Stomach (tissue), 9 donors: ENCODE measurements around the gene KBTBD8. TPM values are rescaled to one million over a fixed set of nuclear protein-coding genes. Genes with fewer than 3 reads are reported as not detected.

Experiments used
- DNase-seq, 2 donors: peaks; one replicate each; pipeline versions ENCODE4 v3.0.0 to v3.0.0-alpha.2; 2013 to 2019
- H3K27ac ChIP-seq, 5 donors: fragments of 200-600 bp in 4 of 5; sonication (generic) in 4 of 5; one replicate each; pipeline ENCODE4 v1.5.1; 2013 to 2019; ENCODE audit warnings: mild to moderate bottlenecking in 1 of 5, moderate library complexity in 1 of 5
- H3K27me3 ChIP-seq, 3 donors: fragments of 200-600 bp; sonication (generic); one replicate each; pipeline ENCODE4 v1.5.1; 2017 to 2019; ENCODE audit warnings: mixed run types in 1 of 3
- H3K36me3 ChIP-seq, 4 donors: fragments of 200-600 bp; sonication (generic); 1 replicate in 3 of 4; 2 replicates in 1 of 4; pipeline ENCODE4 v1.5.1; 2016 to 2019
- H3K4me1 ChIP-seq, 4 donors: fragments of 200-600 bp; sonication (generic); one replicate each; pipeline ENCODE4 v1.5.1; 2016 to 2019
- H3K4me3 ChIP-seq, 4 donors: fragments of 200-600 bp; sonication (generic) in 3 of 4; one replicate each; pipeline ENCODE4 v1.5.1; 2016 to 2019; ENCODE audit warnings: mild to moderate bottlenecking in 1 of 4
- H3K9me3 ChIP-seq, 4 donors: fragments of 200-600 bp; sonication (generic); one replicate each; pipeline ENCODE4 v1.5.1; 2016 to 2019
- EP300 ChIP-seq: sonication (generic); formaldehyde crosslinking; IDR thresholded peaks from one replicate; pipeline ENCODE4 v1.6.1; 2017; ENCODE audit warnings: antibody characterized with exemption
- POLR2A ChIP-seq, 4 donors: fragments of 450-650 bp; IDR thresholded peaks; one replicate each; pipeline ENCODE4 v1.6.1; 2016; ENCODE audit warnings: antibody characterized with exemption in 4 of 4, control low read depth in 2 of 4, mild to moderate bottlenecking in 1 of 4, moderate library complexity in 1 of 4
- POLR2AphosphoS5 ChIP-seq, 3 donors: sonication (generic); formaldehyde crosslinking; IDR thresholded peaks; one replicate each; pipeline ENCODE4 v1.6.1; 2016; ENCODE audit warnings: antibody characterized with exemption in 3 of 3
- WGBS, 5 donors: extraction: QIAGEN DNeasy Blood & Tissue Kit in 3 of 5; methylation state at CpG; one replicate each; pipeline versions ENCODE4 v1.1.5 to v1.1.7; 2013 to 2018; 5-methylcytosine and 5-hydroxymethylcytosine counted together
- intact Hi-C: fragments of 100-400 bp; cut with DNase I; formaldehyde crosslinking; loops from one replicate; pipeline ENCODE4 v1.15.1; 2023; ENCODE audit warnings: low total_unique reads
- polyA plus RNA-seq, 3 donors: library from polyadenylated mRNA; stranded (reverse); fragments of 200-250 nt; gene quantifications; one replicate each; pipeline ENCODE4 v1.2.3, GENCODE V29; 2013
- total RNA-seq, 5 donors: library from RNA; depleted of rRNA; stranded (reverse); fragments of >200 nt; gene quantifications; one replicate each; pipeline versions ENCODE4 v1.1.0 to v1.2.3, GENCODE V29; 2014 to 2016
- TF ChIP-seq, protein P1 (sequence below), 7 experiments: fragments of 450-650 bp in 4 of 7; fragments of 200-600 bp in 3 of 7; sonication (generic) in 3 of 7; IDR thresholded peaks; one replicate each; pipeline ENCODE4 v1.5.1; 2016 to 2019; ENCODE audit warnings: antibody characterized with exemption in 7 of 7, control low read depth in 2 of 7, mild to moderate bottlenecking in 1 of 7
- donor health status: healthy with polysubstance abuse.
- donor health status: Bipolar disorder and iron deficiency.
- donor health status: healthy.

The KBTBD8 gene
- total and polyA plus RNA-seq, 8 donors: 0.45 to 2.2 (median 0.67) TPM; not detected in 2

DNA sequence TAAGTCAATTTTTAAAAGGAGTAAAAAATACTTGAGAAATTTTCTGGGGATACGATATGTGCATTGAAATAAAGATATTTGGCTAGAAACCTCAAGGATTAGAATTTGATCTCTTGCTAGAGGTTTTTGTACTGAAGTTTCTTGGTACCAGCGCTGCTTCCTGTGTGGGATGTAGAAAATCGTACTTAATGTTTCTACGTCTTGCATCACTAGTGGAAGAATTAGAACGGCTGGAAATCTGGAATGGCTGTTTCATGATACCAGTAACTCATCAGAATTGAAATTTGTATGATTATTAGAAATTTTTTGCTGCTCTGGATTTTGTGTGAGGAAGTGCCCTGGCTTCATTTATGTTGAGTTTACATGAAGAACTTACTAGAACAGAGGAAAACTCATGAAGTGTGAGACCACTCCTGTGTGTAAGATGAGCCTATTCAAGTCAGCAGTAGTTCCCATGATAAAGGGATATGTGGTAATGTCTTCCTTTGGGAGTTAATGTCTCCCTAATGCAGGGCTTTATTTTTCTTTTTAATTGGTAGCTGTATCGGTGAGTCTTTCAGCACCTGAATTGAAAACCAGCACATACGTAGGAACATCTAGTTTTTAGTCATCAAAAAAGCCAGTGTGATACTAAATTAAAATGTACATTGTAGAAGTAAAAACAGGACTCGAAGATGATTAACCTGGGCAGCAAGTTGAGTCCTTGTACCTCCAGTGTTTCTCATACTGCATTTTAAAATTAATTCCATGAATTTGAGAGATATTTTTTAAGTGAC lies 3.2 kb downstream of the KBTBD8 start:
- DNase-seq: no peak
- Histone ChIP-seq H3K27me3 (peaks cover 0 to 4% (median 0%) of the 10 kb centered on the region in 3 donors), H3K36me3 (peaks cover 0 to 13% (median 10%) of the 10 kb centered on the region in 4 donors), H3K4me1 (peaks cover 4 to 18% (median 16%) of the 10 kb centered on the region in 4 donors), H3K27ac (no peak overlapping the region), H3K4me3 (no peak overlapping the region), H3K9me3 (no peaks in the 10 kb centered on the region)
- WGBS, 5 donors: 86 to 94% (median 89%) methylated on average over 8 of the region's 8 CpGs
- TF ChIP-seq POLR2AphosphoS5 (IDR thresholded peaks at IDR 0.05) (no peak), POLR2A (IDR thresholded peaks at IDR 0.05) (no peak), EP300 (no peak)
- TF ChIP-seq, protein P1, sequence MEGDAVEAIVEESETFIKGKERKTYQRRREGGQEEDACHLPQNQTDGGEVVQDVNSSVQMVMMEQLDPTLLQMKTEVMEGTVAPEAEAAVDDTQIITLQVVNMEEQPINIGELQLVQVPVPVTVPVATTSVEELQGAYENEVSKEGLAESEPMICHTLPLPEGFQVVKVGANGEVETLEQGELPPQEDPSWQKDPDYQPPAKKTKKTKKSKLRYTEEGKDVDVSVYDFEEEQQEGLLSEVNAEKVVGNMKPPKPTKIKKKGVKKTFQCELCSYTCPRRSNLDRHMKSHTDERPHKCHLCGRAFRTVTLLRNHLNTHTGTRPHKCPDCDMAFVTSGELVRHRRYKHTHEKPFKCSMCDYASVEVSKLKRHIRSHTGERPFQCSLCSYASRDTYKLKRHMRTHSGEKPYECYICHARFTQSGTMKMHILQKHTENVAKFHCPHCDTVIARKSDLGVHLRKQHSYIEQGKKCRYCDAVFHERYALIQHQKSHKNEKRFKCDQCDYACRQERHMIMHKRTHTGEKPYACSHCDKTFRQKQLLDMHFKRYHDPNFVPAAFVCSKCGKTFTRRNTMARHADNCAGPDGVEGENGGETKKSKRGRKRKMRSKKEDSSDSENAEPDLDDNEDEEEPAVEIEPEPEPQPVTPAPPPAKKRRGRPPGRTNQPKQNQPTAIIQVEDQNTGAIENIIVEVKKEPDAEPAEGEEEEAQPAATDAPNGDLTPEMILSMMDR (IDR thresholded peaks at IDR 0.05): no peak
- intact Hi-C loops: no loop called here

DNA sequence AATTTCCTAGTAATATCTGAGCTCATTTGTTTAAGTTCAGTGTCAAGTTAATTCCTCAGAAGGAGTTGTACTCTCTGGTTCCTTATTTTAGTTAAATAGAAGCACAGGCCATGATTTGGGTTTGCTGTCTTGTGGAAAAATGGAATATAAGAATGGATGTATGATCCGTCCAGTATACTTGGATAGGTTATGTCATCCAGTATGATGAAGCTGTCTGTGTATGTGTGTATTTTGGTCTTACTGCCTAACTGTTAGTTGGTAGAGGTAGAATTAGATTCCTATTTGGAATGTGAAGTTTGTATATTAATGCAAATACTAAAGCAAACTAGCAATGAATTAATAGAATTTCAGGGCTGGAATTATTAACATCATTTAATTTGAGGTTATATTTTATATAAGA lies 7.9 kb downstream of the KBTBD8 start:
- 71 to 93% (median 88%) methylated on average over 1 of the region's 1 CpG for WGBS, 5 donors
- TF ChIP-seq POLR2AphosphoS5 (IDR thresholded peaks at IDR 0.05) (no peak), EP300 (no peak), POLR2A (IDR thresholded peaks at IDR 0.05) (no peak)
- TF ChIP-seq, protein P1 (IDR thresholded peaks at IDR 0.05): no peak
- Histone ChIP-seq H3K9me3 (no peaks in the 10 kb centered on the region), H3K4me1 (peaks cover 0 to 6% (median 0%) of the 10 kb centered on the region in 4 donors), H3K27me3 (no peaks in the 10 kb centered on the region), H3K27ac (no peak overlapping the region), H3K4me3 (no peak overlapping the region), H3K36me3 (peaks cover 0 to 16% (median 12%) of the 10 kb centered on the region in 4 donors)
- no peak for DNase-seq
- intact Hi-C loops: no loop called here

DNA sequence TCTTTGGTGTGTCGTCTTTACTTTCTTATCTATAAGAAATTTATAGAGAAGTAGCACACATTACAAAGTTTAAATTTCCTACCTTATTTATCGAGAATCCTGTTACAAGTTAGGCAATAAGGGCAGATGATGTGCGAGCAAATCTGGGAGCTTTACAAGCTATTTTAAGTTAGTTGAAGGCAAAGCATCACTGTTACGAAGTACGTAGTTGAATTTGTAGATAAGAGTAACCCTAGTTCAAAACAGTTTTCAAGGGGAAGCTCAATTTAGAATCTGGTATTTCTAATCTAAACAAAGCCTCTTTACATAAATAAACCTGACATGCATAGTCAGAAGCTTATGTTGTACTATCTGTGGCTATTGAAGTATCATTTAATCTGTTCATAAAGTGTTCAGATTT lies 8.4 kb downstream of the KBTBD8 start:
- TF ChIP-seq EP300 (no peak), POLR2A (IDR thresholded peaks at IDR 0.05) (no peak), POLR2AphosphoS5 (IDR thresholded peaks at IDR 0.05) (no peak)
- TF ChIP-seq, protein P1 (IDR thresholded peaks at IDR 0.05): no peak
- peaks cover 0 to 6% (median 0%) of the 10 kb centered on the region in 4 donors for H3K4me1 ChIP-seq
- WGBS, 5 donors: 72 to 78% (median 75%) methylated on average over 5 of the region's 5 CpGs

DNA sequence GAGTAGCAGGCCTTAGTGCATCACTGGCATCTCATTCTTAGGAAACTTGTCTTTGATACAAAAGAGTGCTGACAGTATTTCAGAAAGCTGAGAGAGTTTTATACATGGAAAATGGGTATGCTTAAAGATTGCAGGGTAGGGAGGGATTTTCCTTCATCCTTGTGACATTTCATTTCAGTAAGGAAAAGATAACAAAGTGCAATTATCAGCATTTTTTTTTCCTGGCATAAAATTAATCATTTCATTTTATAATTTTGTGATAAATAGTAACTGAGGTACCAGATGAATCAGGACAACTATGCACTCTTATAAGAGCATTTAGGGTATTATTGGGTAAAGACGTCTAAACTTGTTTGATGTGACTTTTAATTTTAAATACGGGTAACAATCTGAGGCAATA lies 10.3 kb downstream of the KBTBD8 start:
- intact Hi-C loops: no loop called here
- WGBS, 5 donors: 87 to 97% (median 94%) methylated on average over 2 of the region's 2 CpGs
- Histone ChIP-seq H3K4me1 (peaks cover 0 to 6% (median 0%) of the 10 kb centered on the region in 4 donors), H3K27ac (no peak overlapping the region), H3K9me3 (no peaks in the 10 kb centered on the region), H3K27me3 (no peaks in the 10 kb centered on the region), H3K36me3 (peaks cover 0 to 14% (median 8%) of the 10 kb centered on the region in 4 donors), H3K4me3 (no peak overlapping the region)
- DNase-seq: no peak
- TF ChIP-seq POLR2A (IDR thresholded peaks at IDR 0.05): no peak
- TF ChIP-seq, protein P1 (IDR thresholded peaks at IDR 0.05): no peak
- TF ChIP-seq POLR2AphosphoS5 (IDR thresholded peaks at IDR 0.05): no peak
- no peak for TF ChIP-seq EP300

More for the DNA sequence above, 8.4 kb downstream of the KBTBD8 start:
- H3K27ac ChIP-seq: no peak overlapping the region
- DNase-seq: no peak
- no peaks in the 10 kb centered on the region for H3K27me3 ChIP-seq
- intact Hi-C loops: no loop called here
- no peak overlapping the region for H3K4me3 ChIP-seq
- H3K9me3 ChIP-seq: no peaks in the 10 kb centered on the region
- peaks cover 0 to 16% (median 12%) of the 10 kb centered on the region in 4 donors for H3K36me3 ChIP-seq
